GM19468 (cell line): ENCODE measurements around the gene CCNL1.
"Not testable (repeated sequence)": the region's sequence is repeated elsewhere in the genome, so short reads cannot be mapped to it uniquely, and the experiment has no call there.

Experiments
- ATAC-seq: cut with Tn5 transposase; IDR thresholded peaks from one replicate; pipeline ENCODE4 v1.9.1; 2021; ENCODE audit warnings: mild to moderate bottlenecking, moderate library complexity, moderate number of reproducible peaks; ENCODE audit not compliant: unreplicated experiment; ENCODE audit errors: extremely low read depth

The CCNL1 gene

GRCh38 chr3:157173343-157173742 lies 13.4 kb upstream of the CCNL1 start:
- ATAC-seq, result not testable (repeated sequence)

- ATAC-seq, result no peak
Observed at GRCh38 chr3:157172746-157173145, 12.8 kb upstream of the CCNL1 start.

- no peak for ATAC-seq
Observed at GRCh38 chr3:157170861-157171260, 10.9 kb upstream of the CCNL1 start.

DNA sequence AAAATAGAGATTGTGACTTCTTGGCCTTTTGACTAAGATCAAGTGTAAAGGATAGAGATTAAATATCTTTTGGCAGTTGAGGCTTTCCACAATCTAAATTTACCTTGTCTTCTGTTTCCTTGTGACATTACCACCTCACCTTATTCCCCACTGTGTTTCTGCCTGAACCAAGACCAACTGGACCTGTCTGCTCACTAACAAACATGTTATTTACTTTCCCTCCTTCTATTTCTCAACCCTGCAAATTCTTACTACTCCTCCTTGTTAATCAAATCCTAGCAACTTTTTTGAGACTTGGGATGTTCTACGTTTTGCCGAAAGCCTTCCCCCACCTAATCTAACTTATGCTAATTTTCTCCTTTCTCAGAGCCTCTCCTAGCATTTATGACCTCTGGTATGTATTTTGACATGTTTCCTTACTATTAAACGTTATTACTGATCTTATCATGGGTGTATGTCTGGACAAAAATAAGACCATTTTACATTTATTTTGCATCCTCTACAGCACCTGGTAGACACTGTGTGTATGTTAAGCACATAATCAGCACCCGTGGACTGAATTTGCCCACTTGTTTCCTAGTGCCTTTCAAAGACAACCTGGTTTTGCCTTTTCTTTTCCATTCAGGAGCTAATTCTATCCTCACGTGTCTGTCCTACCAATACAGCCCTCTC lies 7.6 kb upstream of the CCNL1 start:
- no peak for ATAC-seq

DNA sequence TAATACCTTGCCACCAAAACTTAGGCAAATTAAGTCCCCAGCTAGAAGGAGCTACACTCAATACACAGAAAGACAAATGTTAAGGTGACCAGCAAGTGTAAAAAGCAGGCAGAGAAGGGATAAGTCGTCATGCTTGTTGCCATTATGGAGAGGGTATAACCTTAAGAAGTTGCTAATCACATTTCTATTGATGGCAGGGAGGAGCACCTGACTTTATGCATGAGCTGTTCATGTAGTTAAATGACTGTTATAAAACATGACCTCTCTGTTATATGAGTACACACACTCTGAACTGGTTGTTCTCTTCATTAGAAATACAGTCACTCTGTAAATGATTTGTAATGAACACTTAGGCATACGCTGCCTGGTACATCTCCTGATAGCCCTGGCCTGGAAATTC lies 6.6 kb upstream of the CCNL1 start:
- peak; percentile 72 for ATAC-seq

DNA sequence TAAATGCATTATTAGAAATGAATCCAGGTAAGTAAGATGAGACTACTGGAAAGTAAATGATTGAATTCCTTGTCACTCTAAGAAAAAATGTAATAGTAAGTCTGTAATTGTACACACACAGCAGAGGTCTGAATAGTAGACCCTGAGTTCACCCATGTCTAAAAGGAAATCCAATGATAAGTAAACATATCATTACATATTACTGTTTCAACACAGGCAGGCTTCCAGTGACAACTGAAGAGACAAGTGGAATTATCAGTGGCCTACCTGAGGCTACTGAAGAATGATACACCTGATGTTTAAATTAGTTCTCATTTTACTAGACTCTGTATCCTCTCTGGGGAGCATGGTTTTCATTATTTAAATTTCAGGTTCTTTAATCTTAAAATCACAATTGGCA lies 6.2 kb upstream of the CCNL1 start:
- no peak for ATAC-seq

GRCh38 chr3:157163217-157163953 lies 3.4 kb upstream of the CCNL1 start:
- no peak for ATAC-seq

- ATAC-seq, result not testable (repeated sequence)
Observed at GRCh38 chr3:157162620-157163019, 2.7 kb upstream of the CCNL1 start.

DNA sequence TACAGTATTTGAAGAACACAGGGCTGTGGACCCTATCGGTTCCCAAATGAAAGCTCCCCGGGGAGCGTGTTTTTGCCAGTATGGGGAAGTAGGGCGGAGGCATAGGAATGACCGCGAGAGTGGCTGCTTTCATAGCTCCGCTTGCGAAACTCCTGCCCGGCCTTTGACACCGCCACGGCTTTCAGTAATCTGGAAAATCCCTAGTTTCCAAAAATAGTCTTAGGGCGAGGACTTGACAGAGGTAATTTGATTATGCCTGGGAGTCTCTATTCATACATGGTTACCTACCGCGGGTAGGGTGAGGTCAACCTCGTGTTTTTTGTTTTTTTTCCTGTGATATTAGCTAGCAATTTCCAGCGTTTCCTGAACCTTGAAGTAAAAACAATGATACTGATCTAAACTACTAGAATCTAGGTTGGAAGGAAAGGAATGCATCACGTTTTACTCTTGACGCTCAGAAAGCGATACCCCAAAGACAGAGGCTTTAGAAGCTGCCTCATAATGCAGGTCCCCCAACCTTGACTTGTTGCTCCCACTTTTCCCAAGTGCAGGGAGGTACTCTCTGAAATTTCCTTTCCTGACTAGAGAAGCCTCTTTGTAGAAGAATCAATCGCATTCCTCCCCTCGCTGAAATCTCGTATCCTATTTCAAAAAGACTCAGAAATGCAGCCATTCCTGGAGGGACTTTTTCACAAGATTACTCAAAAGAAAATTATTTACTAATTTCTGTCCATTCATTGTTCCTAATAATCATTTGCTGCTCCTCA lies 894 bp upstream of the CCNL1 start:
- no peak for ATAC-seq

DNA sequence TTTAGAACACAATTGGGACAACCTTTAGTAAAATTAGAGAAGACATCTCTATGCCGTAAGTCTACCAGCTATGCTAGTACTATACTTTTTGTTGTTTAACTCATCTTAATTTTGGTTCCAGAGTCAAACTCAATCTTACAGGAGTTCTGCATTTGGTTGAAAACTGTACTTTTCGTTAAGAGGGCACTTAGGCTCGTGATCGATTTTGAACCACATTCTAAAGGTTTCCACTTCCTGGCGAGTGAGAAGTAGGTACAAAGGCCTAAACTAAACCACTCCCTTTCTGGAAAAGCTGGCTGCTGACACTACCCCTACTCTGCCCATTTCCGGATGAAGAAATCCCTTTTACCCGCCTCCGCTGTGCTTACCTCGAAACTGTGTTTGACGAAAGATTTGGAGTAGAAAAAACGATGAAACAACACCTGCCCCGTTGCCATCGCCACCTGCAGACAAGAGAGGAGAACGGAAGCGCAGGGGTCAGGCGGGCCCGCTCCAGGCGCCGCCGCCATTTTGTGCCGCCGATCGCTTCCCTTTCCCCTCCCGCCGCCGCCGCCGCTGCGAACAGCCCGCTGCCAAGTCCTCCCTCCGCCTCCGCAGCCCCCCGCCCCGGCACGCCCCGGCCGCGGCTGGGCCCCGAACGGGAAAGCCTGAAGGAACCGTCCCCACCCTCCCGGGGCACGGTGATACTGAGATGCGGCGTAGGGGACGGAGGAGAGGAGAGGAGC lies 748 bp downstream of the CCNL1 start:
- peak; percentile 18 for ATAC-seq

GRCh38 chr3:157157836-157158235 lies 2.1 kb downstream of the CCNL1 start:
- no peak for ATAC-seq

GRCh38 chr3:157156837-157157635 lies 2.9 kb downstream of the CCNL1 start:
- no peak for ATAC-seq

GRCh38 chr3:157155591-157155990 lies 4.4 kb downstream of the CCNL1 start:
- ATAC-seq, result no peak

- ATAC-seq, result no peak
Observed at GRCh38 chr3:157154563-157155330, 5.2 kb downstream of the CCNL1 start.

GRCh38 chr3:157152930-157153329 lies 7.0 kb downstream of the CCNL1 start:
- ATAC-seq, result no peak

DNA sequence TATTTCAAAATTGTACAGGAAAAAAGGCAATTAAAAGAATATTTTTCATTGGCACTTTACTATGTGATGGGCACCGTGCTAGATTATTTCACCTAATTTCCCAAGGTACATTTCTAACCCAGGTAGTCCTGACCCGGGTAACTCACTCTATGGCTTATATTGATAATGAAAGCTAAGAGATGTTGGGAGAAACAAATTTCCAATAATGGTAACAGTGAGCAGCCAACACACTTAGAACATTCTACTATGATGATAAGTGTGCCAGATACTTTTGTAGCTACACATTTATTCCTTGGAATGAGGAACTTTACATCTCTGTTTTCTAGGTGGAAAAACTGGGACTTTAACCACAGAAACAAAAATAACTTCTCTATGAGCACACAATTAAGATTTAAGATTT lies 7.5 kb downstream of the CCNL1 start:
- ATAC-seq, result no peak

DNA sequence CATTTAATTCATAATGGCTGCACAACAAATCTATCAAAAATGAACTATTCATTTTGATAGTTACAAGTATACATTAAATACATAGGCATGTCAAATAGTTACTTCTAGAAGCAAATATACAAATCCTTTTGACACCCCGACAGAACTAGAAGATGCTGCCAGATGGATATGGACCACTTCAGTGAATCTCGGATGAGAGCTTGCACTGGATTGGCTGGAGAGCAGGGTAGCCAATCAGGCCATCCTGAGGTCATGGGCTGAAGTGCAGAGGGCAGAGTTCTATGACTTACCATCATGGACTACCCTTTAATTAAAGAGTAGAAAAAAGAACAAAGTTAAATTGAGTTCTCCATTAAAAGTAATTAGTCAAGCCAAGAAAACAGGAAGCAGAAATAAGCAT lies 8.3 kb downstream of the CCNL1 start:
- ATAC-seq, result no peak

GRCh38 chr3:157151151-157151550 lies 8.8 kb downstream of the CCNL1 start:
- no peak for ATAC-seq

DNA sequence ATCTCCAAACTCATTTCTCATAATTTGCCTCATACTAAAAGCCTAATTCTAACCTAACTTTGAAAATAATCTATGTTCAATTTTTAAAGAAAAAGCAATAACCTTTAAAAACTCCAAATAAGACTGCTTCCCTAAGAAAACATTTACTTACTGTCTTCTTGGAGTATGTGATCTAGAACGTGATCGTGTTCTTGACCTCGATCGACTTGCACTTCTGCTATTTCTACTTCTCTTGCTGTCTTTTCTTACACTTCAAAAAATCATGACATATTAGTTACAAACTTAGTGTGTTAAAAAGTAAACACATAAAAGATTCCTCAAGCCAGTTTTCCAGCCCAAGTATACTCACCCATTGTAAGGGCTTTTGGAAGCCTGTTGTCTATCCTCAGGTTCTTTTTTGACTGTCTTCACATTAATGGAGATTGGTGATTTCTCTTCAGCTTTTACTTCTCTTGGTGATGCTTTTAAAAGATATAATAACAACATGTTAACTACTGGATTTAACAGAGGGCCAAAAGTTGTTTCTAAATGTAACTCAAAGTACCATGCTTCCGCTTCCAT lies 10.7 kb downstream of the CCNL1 start:
- ATAC-seq, result no peak
